ENCODE data around the gene CCDC201.

DNA sequence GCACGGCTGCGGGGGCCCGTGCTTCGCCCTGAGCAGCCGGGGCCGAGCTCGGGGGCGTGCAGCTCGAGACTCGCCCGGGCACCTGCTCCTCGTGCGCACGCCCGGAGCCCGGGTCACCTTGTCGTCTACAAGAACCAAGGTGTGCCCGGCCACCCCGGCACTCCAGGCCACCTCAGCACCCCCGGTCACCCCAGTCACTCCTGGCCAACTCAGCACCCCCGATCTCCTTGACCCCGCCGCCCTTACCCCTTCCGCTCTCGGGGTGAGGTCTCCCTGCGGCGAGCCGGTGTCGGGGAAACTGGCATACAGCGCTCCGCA, 48.5 kb upstream of the CCDC201 start:
- TF ChIP-seq, protein P1, sequence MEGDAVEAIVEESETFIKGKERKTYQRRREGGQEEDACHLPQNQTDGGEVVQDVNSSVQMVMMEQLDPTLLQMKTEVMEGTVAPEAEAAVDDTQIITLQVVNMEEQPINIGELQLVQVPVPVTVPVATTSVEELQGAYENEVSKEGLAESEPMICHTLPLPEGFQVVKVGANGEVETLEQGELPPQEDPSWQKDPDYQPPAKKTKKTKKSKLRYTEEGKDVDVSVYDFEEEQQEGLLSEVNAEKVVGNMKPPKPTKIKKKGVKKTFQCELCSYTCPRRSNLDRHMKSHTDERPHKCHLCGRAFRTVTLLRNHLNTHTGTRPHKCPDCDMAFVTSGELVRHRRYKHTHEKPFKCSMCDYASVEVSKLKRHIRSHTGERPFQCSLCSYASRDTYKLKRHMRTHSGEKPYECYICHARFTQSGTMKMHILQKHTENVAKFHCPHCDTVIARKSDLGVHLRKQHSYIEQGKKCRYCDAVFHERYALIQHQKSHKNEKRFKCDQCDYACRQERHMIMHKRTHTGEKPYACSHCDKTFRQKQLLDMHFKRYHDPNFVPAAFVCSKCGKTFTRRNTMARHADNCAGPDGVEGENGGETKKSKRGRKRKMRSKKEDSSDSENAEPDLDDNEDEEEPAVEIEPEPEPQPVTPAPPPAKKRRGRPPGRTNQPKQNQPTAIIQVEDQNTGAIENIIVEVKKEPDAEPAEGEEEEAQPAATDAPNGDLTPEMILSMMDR (IDR thresholded peaks at IDR 0.05), result no peak
- no peak for TF ChIP-seq TAF1 (IDR thresholded peaks at IDR 0.05; ENCODE audit: borderline replicate concordance, low read depth, low read length)
- TF ChIP-seq EP300 (IDR thresholded peaks at IDR 0.05; ENCODE audit: borderline replicate concordance in 1 of 2, low read depth in 1 of 2, low read length in 1 of 2), result no peak
- TF ChIP-seq, protein P2, sequence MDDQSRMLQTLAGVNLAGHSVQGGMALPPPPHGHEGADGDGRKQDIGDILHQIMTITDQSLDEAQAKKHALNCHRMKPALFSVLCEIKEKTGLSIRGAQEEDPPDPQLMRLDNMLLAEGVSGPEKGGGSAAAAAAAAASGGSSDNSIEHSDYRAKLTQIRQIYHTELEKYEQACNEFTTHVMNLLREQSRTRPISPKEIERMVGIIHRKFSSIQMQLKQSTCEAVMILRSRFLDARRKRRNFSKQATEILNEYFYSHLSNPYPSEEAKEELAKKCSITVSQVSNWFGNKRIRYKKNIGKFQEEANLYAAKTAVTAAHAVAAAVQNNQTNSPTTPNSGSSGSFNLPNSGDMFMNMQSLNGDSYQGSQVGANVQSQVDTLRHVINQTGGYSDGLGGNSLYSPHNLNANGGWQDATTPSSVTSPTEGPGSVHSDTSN (IDR thresholded peaks at IDR 0.05), result no peak
- no peak for TF ChIP-seq NFIC (IDR thresholded peaks at IDR 0.05; ENCODE audit: borderline replicate concordance)
- TF ChIP-seq RFX5 (IDR thresholded peaks at IDR 0.05; ENCODE audit: low read length), result no peak
- no peak for TF ChIP-seq GATA2 (CRISPR knock-in tag; IDR thresholded peaks at IDR 0.05)
- no peak for TF ChIP-seq RAD21 (IDR thresholded peaks at IDR 0.05; ENCODE audit: low read length)
- TF ChIP-seq, protein P3, sequence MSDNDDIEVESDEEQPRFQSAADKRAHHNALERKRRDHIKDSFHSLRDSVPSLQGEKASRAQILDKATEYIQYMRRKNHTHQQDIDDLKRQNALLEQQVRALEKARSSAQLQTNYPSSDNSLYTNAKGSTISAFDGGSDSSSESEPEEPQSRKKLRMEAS (IDR thresholded peaks at IDR 0.05; ENCODE audit: low read depth), result no peak
- TF ChIP-seq GABPA (IDR thresholded peaks at IDR 0.05; ENCODE audit: low read depth), result no peak
- TF ChIP-seq, protein P4, sequence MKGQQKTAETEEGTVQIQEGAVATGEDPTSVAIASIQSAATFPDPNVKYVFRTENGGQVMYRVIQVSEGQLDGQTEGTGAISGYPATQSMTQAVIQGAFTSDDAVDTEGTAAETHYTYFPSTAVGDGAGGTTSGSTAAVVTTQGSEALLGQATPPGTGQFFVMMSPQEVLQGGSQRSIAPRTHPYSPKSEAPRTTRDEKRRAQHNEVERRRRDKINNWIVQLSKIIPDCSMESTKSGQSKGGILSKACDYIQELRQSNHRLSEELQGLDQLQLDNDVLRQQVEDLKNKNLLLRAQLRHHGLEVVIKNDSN (IDR thresholded peaks at IDR 0.05; ENCODE audit: borderline replicate concordance, low read depth), result no peak
